HEK293T (cell line): ENCODE results near the gene C12orf50.
"Not testable (repeated sequence)": the region's sequence is repeated elsewhere in the genome, so short reads cannot be mapped to it uniquely, and the experiment has no call there.

Experiments
- CTCF ChIA-PET: fragments of 350-600 bp; formaldehyde crosslinking; extraction: SDS; loops from one replicate; lab custom pipeline; 2021; ENCODE audit warnings: antibody characterized with exemption, inconsistent platforms; lab: Yijun Ruan, JAX
- POLR2A ChIA-PET: fragments of 350-600 bp; formaldehyde crosslinking; extraction: SDS; loops from one replicate; lab custom pipeline; 2020; ENCODE audit warnings: antibody characterized with exemption, inconsistent platforms; lab: Yijun Ruan, JAX
- DNase-seq: peaks from one replicate; pipeline ENCODE4 v3.0.0; 2012; ENCODE audit warnings: mixed read lengths; ENCODE audit errors: extremely low spot score
- ARNT ChIP-seq: fragments of 450-650 bp; IDR thresholded peaks from 2 replicates; pipeline ENCODE4 v1.6.1; 2017; ENCODE audit warnings: mild to moderate bottlenecking
- BHLHE40 ChIP-seq: fragments of 450-650 bp; IDR thresholded peaks from 2 replicates; pipeline ENCODE4 v1.6.1; 2016; ENCODE audit warnings: mild to moderate bottlenecking, moderate library complexity, borderline replicate concordance
- CTBP1 ChIP-seq: fragments of 450-650 bp; IDR thresholded peaks from 2 replicates; pipeline ENCODE4 v1.6.1; 2016; ENCODE audit warnings: borderline replicate concordance
- ELF4 ChIP-seq: fragments of 450-650 bp; IDR thresholded peaks from 2 replicates; pipeline ENCODE4 v1.6.1; 2017; ENCODE audit warnings: antibody characterized with exemption
- FOXA1 ChIP-seq: fragments of 450-650 bp; IDR thresholded peaks from 2 replicates; pipeline ENCODE4 v1.6.1; 2016; ENCODE audit warnings: mild to moderate bottlenecking
- FOXK2 ChIP-seq: fragments of 450-650 bp; IDR thresholded peaks from 2 replicates; pipeline ENCODE4 v1.6.1; 2016; ENCODE audit warnings: mild to moderate bottlenecking
- FOXM1 ChIP-seq: fragments of 450-650 bp; IDR thresholded peaks from 2 replicates; pipeline ENCODE4 v1.6.1; 2017; ENCODE audit warnings: mild to moderate bottlenecking, borderline replicate concordance
- HDGF ChIP-seq: fragments of 450-650 bp; IDR thresholded peaks from 2 replicates; pipeline ENCODE4 v1.6.1; 2017; ENCODE audit warnings: antibody characterized with exemption, borderline replicate concordance
- L3MBTL2 ChIP-seq: fragments of 450-650 bp; conservative IDR thresholded peaks from 2 replicates; pipeline ENCODE4 v1.6.1; 2016; ENCODE audit warnings: mild to moderate bottlenecking
- LEF1 ChIP-seq: fragments of 450-650 bp; IDR thresholded peaks from 2 replicates; pipeline ENCODE4 v1.6.1; 2017; ENCODE audit warnings: mild to moderate bottlenecking, borderline replicate concordance
- NFRKB ChIP-seq: fragments of 450-650 bp; IDR thresholded peaks from 2 replicates; pipeline ENCODE4 v1.6.1; 2016; ENCODE audit warnings: mild to moderate bottlenecking, moderate library complexity
- SP1 ChIP-seq: fragments of 450-650 bp; IDR thresholded peaks from 2 replicates; pipeline ENCODE4 v1.6.1; 2017
- SUZ12 ChIP-seq: fragments of 450-650 bp; IDR thresholded peaks from 2 replicates; pipeline ENCODE4 v1.6.1; 2016; ENCODE audit warnings: mild to moderate bottlenecking
- TARDBP ChIP-seq: fragments of 450-650 bp; IDR thresholded peaks from 2 replicates; pipeline ENCODE4 v1.6.1; 2016
- ZNF384 ChIP-seq: fragments of 450-650 bp; IDR thresholded peaks from 2 replicates; pipeline ENCODE4 v1.6.1; 2016
- TF ChIP-seq, protein P1 (sequence below): fragments of 450-650 bp; IDR thresholded peaks from 2 replicates; pipeline ENCODE4 v1.6.1; 2016

Gene C12orf50

DNA sequence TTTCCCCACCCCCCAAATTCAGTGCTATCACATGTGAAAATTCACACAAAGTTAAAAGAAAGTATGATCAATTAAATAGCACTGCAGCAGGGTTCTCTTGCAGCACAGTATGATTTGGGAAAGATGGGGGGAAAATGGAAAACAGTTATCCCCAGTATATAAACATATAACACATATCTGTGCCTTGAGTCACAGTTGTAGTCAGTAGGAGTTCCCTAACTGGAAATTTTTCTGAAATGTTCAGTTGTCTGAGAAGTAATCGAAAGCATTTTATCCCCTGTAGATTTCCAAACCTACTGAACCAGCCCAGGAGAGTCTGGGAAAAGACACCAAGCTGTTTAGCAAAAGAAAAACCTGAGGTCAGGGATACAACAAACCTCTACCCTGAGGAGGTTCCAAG, 47.0 kb downstream of the C12orf50 start:
- ChIA-PET CTCF (no interaction called here), POLR2A (no interaction called here)
- TF ChIP-seq, protein P1, sequence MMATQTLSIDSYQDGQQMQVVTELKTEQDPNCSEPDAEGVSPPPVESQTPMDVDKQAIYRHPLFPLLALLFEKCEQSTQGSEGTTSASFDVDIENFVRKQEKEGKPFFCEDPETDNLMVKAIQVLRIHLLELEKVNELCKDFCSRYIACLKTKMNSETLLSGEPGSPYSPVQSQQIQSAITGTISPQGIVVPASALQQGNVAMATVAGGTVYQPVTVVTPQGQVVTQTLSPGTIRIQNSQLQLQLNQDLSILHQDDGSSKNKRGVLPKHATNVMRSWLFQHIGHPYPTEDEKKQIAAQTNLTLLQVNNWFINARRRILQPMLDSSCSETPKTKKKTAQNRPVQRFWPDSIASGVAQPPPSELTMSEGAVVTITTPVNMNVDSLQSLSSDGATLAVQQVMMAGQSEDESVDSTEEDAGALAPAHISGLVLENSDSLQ, result no peak
- TF ChIP-seq HDGF (no peak), ELF4 (no peak), CTBP1 (no peak), ARNT (no peak), LEF1 (no peak), BHLHE40 (no peak), SUZ12 (no peak)
- no peak for DNase-seq

DNA sequence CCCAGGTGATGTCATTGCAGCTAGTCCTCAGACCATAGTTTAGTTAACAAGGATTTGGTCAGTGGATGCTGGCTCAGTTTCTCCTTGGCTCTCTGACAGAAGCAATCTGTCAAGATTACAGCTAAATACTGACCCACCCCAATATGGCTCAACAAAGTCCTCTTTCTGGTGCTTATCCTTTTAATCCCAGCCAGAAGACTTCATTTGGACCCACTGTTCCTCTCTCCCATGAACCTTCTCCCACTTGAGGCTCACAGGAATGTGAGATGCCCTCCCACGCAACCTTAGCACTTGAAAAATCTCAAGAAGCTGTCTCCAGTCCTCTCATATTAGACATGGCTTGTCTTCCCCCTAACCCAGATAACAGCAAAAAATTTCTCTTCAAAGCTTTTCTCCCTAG, 47.7 kb downstream of the C12orf50 start:
- no peak for TF ChIP-seq SP1
- POLR2A ChIA-PET, result no interaction called here
- CTCF ChIA-PET, result no interaction called here
- no peak for DNase-seq

DNA sequence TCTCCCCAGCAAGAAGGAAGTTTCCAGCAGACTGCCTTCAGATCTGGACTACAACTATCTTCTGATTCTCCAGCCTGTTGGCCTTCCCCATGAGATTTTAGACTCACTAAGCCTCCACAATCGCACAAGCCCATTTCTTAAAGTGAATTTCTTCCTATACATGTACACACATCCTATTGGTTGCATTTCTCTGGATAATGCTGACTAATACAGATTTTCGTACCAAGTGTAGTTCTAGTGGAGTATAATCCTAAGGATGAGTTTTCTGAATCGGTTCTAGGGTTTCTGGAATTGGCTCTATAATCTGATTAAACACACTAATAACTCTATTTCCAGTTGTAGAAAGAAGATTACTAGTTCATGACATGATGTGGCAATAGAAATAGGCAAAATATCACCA, 53.3 kb downstream of the C12orf50 start:
- no peak for DNase-seq
- TF ChIP-seq FOXA1 (no peak), FOXK2 (no peak), FOXM1 (no peak), ARNT (no peak), CTBP1 (no peak), L3MBTL2 (no peak), TARDBP (no peak)
- TF ChIP-seq, protein P1, result no peak
- ChIA-PET POLR2A (no interaction called here), CTCF (no interaction called here)

DNA sequence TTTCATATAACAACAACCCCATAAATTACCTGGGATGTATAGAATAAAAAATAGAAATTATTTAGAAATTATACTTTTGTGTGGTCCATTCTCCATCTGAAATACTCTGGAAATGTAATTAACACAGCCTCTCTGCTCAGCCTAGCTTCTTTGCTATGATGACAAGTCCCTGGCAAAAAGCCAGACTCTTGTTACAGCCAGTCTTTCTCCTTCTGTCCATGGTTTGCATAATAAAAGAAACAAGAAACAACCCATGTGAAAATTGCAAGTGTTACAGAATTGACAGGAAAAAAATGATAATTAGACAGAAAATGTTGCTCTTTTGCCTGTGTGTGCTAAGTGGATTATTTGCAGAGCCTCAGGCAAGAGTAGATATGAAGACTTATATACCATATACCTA, 61.3 kb downstream of the C12orf50 start:
- CTCF ChIA-PET, result no interaction called here
- POLR2A ChIA-PET, result no interaction called here

DNA sequence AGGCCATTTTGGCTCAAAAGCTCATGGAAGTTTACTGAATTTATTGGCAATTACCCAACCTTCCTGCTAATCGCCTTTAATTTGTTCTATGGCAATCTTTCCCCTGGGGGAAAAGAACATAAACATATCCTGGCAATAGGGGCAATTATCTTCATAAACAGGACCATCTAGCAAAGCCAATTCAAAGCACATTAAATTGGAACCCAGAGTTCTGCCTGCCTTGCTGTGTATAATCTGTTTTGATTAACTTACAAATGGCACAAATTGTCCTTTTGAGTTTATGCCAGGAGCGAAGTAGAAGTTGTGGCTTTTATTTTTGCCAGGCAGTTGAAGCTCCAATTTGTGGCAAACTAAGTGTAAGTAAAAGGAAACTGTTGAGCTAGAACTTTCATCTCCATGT, 68.6 kb downstream of the C12orf50 start:
- CTCF ChIA-PET, result no interaction called here
- DNase-seq, result no peak
- no peak for TF ChIP-seq NFRKB
- TF ChIP-seq, protein P1, result no peak
- no peak for TF ChIP-seq HDGF
- TF ChIP-seq FOXA1, result no peak
- no peak for TF ChIP-seq SUZ12
- TF ChIP-seq SP1, result no peak
- TF ChIP-seq FOXK2, result no peak
- TF ChIP-seq FOXM1, result no peak
- TF ChIP-seq L3MBTL2, result no peak
- TF ChIP-seq ELF4, result no peak
- TF ChIP-seq ZNF384, result no peak
- TF ChIP-seq CTBP1, result no peak
- no peak for TF ChIP-seq ARNT
- TF ChIP-seq TARDBP, result no peak
- POLR2A ChIA-PET, result no interaction called here

More for the DNA sequence above, 61.3 kb downstream of the C12orf50 start:
- no peak for TF ChIP-seq SP1
- DNase-seq, result no peak

DNA sequence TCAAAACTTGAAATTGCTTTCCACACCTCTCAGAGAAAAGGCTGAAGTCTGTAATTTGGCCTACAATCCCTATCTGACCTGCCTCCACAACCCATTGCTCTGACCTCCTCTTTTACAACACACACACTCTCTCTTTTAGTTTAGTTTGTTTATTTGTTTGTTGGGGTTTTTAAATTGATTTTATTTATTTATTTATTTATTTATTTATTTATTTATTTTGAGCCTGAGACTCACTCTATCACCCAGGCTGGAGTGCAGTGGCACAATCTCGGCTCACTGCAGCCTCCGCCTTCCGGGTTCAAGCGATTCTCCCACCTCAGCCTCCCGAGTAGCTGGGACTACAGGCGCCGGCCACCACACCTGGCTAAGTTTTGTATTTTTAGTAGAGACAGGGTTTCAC, 75.2 kb downstream of the C12orf50 start:
- DNase-seq, POLR2A ChIA-PET, CTCF ChIA-PET: not testable (repeated sequence)

DNA sequence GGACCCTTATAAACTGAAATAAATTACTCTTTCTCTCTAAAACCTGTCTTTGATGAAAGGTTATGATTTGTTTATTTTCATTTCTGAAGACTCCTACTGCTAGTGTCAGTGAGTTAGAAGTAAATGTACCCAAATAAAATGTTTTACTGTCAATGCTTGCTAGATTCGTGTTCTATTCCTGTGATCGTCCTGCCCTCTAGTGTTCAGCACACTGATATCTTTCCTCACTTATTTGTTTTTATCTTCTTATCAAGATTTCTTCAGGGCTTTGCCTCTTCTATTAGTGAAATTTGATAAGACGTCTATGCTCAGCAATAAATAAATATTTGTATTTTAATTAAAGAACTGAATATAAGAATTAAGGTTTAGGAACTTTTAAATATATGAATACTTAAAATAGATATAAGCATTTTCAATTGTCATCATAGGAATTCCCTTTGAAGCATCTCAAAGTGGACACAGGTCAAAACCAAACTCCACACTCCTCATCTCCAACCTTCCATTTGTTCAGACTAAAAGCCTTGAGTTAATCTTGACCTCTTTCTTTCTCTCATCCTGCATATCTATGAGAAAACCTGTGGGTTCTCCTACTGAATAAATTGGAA, 75.8 kb downstream of the C12orf50 start:
- CTCF ChIA-PET, result interaction anchor here (0.7 kb wide), 1 partner anchor 1760 kb away, joined by 3 read pairs; no protein-coding TSS in a partner anchor
- peak; percentile 26 for DNase-seq
- POLR2A ChIA-PET, result no interaction called here
- no peak for TF ChIP-seq HDGF
- TF ChIP-seq BHLHE40, result no peak
- TF ChIP-seq, protein P1, result no peak
- TF ChIP-seq FOXM1, result no peak
- TF ChIP-seq L3MBTL2, result no peak
- TF ChIP-seq TARDBP, result no peak
- no peak for TF ChIP-seq CTBP1
- no peak for TF ChIP-seq SP1
- no peak for TF ChIP-seq ZNF384
